Heart right ventricle (tissue), 16 donors: Measurements from ENCODE around the gene ACTR5. TPM values are rescaled to one million over a fixed set of nuclear protein-coding genes. Genes with fewer than 3 reads are reported as not detected.

Experiments used
- ATAC-seq, 8 donors: fragments of 200-7000 bp; cut with Tn5 transposase; one replicate each; pipeline ENCODE4 v1.9.1; 2020; ENCODE audit warnings: mild to moderate bottlenecking in 8 of 8, moderate library complexity in 8 of 8, moderate number of reproducible peaks in 1 of 8
- DNase-seq, 2 donors: peaks; one replicate each; pipeline ENCODE4 v3.0.0-alpha.2; 2020
- H3K27ac ChIP-seq, 10 donors: fragments of 200-600 bp; sonication (generic) in 2 of 10; one replicate each; pipeline versions ENCODE4 v1.5.0 to v1.8.0; 2020 to 2022; ENCODE audit warnings: mild to moderate bottlenecking in 3 of 10
- H3K27me3 ChIP-seq, 7 donors: fragments of 200-600 bp; one replicate each; pipeline ENCODE4 v1.8.0; 2021 to 2022; ENCODE audit warnings: mild to moderate bottlenecking in 2 of 7
- H3K36me3 ChIP-seq, 9 donors: fragments of 200-600 bp; sonication (generic) in 1 of 9; one replicate each; pipeline versions ENCODE4 v1.5.0 to v1.8.0; 2020 to 2022; ENCODE audit warnings: mild to moderate bottlenecking in 2 of 9
- H3K4me1 ChIP-seq, 9 donors: fragments of 200-600 bp; sonication (generic) in 1 of 9; one replicate each; pipeline versions ENCODE4 v1.5.0 to v1.8.0; 2020 to 2022; ENCODE audit warnings: mild to moderate bottlenecking in 4 of 9
- H3K4me3 ChIP-seq, 10 donors: fragments of 200-600 bp; sonication (generic) in 2 of 10; one replicate each; pipeline versions ENCODE4 v1.5.0 to v1.8.0; 2020 to 2022; ENCODE audit warnings: mild to moderate bottlenecking in 7 of 10, moderate library complexity in 2 of 10
- H3K9me3 ChIP-seq, 11 donors: fragments of 200-600 bp in 10 of 11; sonication (generic) in 2 of 11; one replicate each; pipeline versions ENCODE4 v1.5.0 to v1.8.0; 2013 to 2022; ENCODE audit warnings: mild to moderate bottlenecking in 2 of 11, control low read depth in 1 of 11, moderate library complexity in 1 of 11
- CTCF ChIP-seq, 9 donors: fragments of 200-600 bp; sonication (generic) in 2 of 9; IDR thresholded peaks; one replicate each; pipeline versions ENCODE4 v1.5.0 to v1.8.0; 2021 to 2022; ENCODE audit warnings: antibody characterized with exemption in 9 of 9, mild to moderate bottlenecking in 5 of 9, moderate library complexity in 1 of 9
- WGBS, 2 donors: extraction: QIAGEN DNeasy Blood & Tissue Kit; methylation state at CpG; one replicate each; pipeline ENCODE4 v1.1.7; 2013; ENCODE audit warnings: inconsistent platforms in 1 of 2; 5-methylcytosine and 5-hydroxymethylcytosine counted together
- intact Hi-C, 10 donors: fragments of 100-400 bp; cut with DNase I; formaldehyde crosslinking; loops; one replicate each; pipeline versions ENCODE4 v1.11.1 to v1.14.2; 2022
- long read RNA-seq, 3 donors: library from polyadenylated mRNA; unstranded; transcript quantifications; one replicate each; pipeline ENCODE4 v2.0.0, GENCODE V29; 2020 to 2021
- polyA plus RNA-seq, 2 donors: library from polyadenylated mRNA; stranded (reverse); fragments of 200-250 nt; gene quantifications; one replicate each; pipeline ENCODE4 v1.2.3, GENCODE V29; 2013
- total RNA-seq, 10 donors: library from RNA; stranded (reverse); fragmentation: NEBNext Ultra II Directional in 3 of 10; extraction: Animal tissue kit (Norgen Biotek cat#: 25700) in 3 of 10; gene quantifications; one replicate each; pipeline versions ENCODE4 v1.2.1 to v1.2.4, GENCODE V29; 2021 to 2023
- donor health status: Arrhythmogenic right ventricular cardiomyopathy.
- donor health status: ischemic (EF 13 %, LVEDD 7.1; RV severe dilation, severe dysfunction).
- donor health status: healthy with polysubstance abuse.
- donor health status: DM: no; HTN: yes; CAD: no.
- donor health status: DM: no; HTN: no; CAD: no.
- donor health status: ischemic (EF 25% LVEDD 6.9; RV normal size, moderate dysfunction).
- donor health status: ischemic (EF 25% LVEDD 5.7; RV mildly dilated, moderate dysfunction).
- donor health status: healthy.
- donor health status: DM: yes; HTN: yes; CAD: no.
- donor health status: Ischemic cardiomyopathy.
- donor health status: ischemic (EF 35%, LVEDD 5.7; RV mildly dilated, moderate dysfunction).
- donor health status: nonischemic (EF 11% LVEDD 7.7; RV severe dilation, severe dysfunction).
- donor health status: DM: yes; HTN: yes; CAD: no.
- donor health status: PGD.
- donor health status: ischemic (EF 29% LVEDD 5.4; RV normal size, mild dysfunction).
- donor health status: nonischemic (EF 23%, LVEDD 6.1; RV moderate dilation, normal function).

Gene ACTR5
- total RNA-seq, result 1 to 10 TPM; 1.5 to 4.1 (median 2.8) TPM
- polyA plus RNA-seq, result 1 to 10 TPM; 4.0 to 5.4 TPM
- long read RNA-seq, donor 1, transcript ACTR5-201 (9 exons, 2,565 nt), result major isoform, 10 of 13 reads
- long read RNA-seq, donor 1, partial matches to known transcripts, result 1 of 13 reads
- long read RNA-seq, donor 1, other reads (novel, unspliced or antisense), result 2 of 13 reads
- long read RNA-seq, donor 2, transcript ACTR5-201 (9 exons, 2,565 nt), result major isoform, 9 of 11 reads
- long read RNA-seq, donor 2, partial matches to known transcripts, result 0 of 11 reads
- long read RNA-seq, donor 2, other reads (novel, unspliced or antisense), result 2 of 11 reads
- long read RNA-seq, donor 3, transcript ACTR5-201 (9 exons, 2,565 nt), result major isoform, 12 of 15 reads
- long read RNA-seq, donor 3, partial matches to known transcripts, result 1 of 15 reads
- long read RNA-seq, donor 3, other reads (novel, unspliced or antisense), result 2 of 15 reads

GRCh38 chr20:38748097-38748860 is at the start of gene ACTR5:
TSS of gene ACTR5 (plus strand) at chr20:38748460. CDS start at chr20:38748479, 19 bp downstream.
- DNase-seq (peak; percentile 94 to 96), ATAC-seq (peak; percentile 98 to 99 (median 99))
- Histone ChIP-seq H3K4me3 (peak within 1 kb of the TSS; percentile 66 to 96 (median 82)), H3K27me3 (peaks cover 0 to 14% (median 8%) of the 10 kb centered on the region in 7 donors), H3K9me3 (no peaks in the 10 kb centered on the region), H3K36me3 (peaks cover 0 to 28% (median 5%) of the 10 kb centered on the region in 9 donors), H3K27ac (peak within 1 kb of the TSS; percentile 36 to 89 (median 84)), H3K4me1 (peaks cover 0 to 21% (median 17%) of the 10 kb centered on the region in 9 donors)
- TF ChIP-seq CTCF (IDR thresholded peaks at IDR 0.05), result no peak
- WGBS, 2 donors, result 1% methylated on average over 83 to 84 of the region's 84 CpGs
- intact Hi-C loops, result loop anchor here in 2 of 10 donors (2.0 to 5.0 kb wide), 3 partner anchors 99 to 144 kb away; no protein-coding TSS in a partner anchor

GRCh38 chr20:38698541-38698940 is 49.7 kb upstream of the ACTR5 start:
- Histone ChIP-seq H3K36me3 (no peaks in the 10 kb centered on the region), H3K27ac (no peak overlapping the region), H3K4me1 (no peaks in the 10 kb centered on the region), H3K9me3 (no peaks in the 10 kb centered on the region), H3K4me3 (no peak overlapping the region), H3K27me3 (peaks cover 0 to 56% (median 42%) of the 10 kb centered on the region in 7 donors)
- DNase-seq (no peak), ATAC-seq (no peak)
- no peak for TF ChIP-seq CTCF (IDR thresholded peaks at IDR 0.05)
- intact Hi-C loops, result no loop called here
- 81% methylated on average over 15 of the region's 15 CpGs for WGBS, 2 donors

GRCh38 chr20:38700141-38700540 is 48.1 kb upstream of the ACTR5 start:
- Histone ChIP-seq H3K4me3 (no peak overlapping the region), H3K9me3 (no peaks in the 10 kb centered on the region), H3K4me1 (no peaks in the 10 kb centered on the region), H3K27ac (no peak overlapping the region), H3K27me3 (peaks cover 0 to 68% (median 45%) of the 10 kb centered on the region in 7 donors), H3K36me3 (no peaks in the 10 kb centered on the region)
- intact Hi-C loops, result no loop called here
- no peak for ATAC-seq
- DNase-seq, result no peak
- TF ChIP-seq CTCF (IDR thresholded peaks at IDR 0.05), result no peak
- WGBS, 2 donors, result 33 to 43% methylated on average over 4 of the region's 4 CpGs

GRCh38 chr20:38700926-38701325 is 47.3 kb upstream of the ACTR5 start:
- Histone ChIP-seq H3K4me3 (no peak overlapping the region), H3K27ac (no peak overlapping the region), H3K9me3 (no peaks in the 10 kb centered on the region), H3K36me3 (no peaks in the 10 kb centered on the region), H3K4me1 (no peaks in the 10 kb centered on the region), H3K27me3 (peaks cover 0 to 75% (median 48%) of the 10 kb centered on the region in 7 donors)
- no peak for ATAC-seq
- intact Hi-C loops, result no loop called here
- DNase-seq, result no peak
- no peak for TF ChIP-seq CTCF (IDR thresholded peaks at IDR 0.05)
- WGBS, 2 donors, result 74 to 84% methylated on average over 3 of the region's 3 CpGs
